ENCODE results near the gene SEMA6A. TPM values are rescaled to one million over a fixed set of nuclear protein-coding genes. Genes with fewer than 3 reads are reported as not detected.

The SEMA6A gene
- total RNA-seq, 1 experiment from 2014 or later: 53.3 TPM

- no peak overlapping the region for H3K4me3 Mint-ChIP-seq (ENCODE audit: low read depth, unreplicated experiment)
- H3K27me3 Mint-ChIP-seq (ENCODE audit: unreplicated experiment): no peaks in the 10 kb centered on the region
- BruUV-seq (replicated peaks): no TSS peak
- peaks cover 43% of the 10 kb centered on the region for H3K4me1 Mint-ChIP-seq (ENCODE audit: low read depth, unreplicated experiment)
- H3K36me3 Mint-ChIP-seq (ENCODE audit: insufficient read depth, unreplicated experiment): no peaks in the 10 kb centered on the region
- DNase-seq: no peak
- H3K27ac Mint-ChIP-seq (ENCODE audit: unreplicated experiment): no peak overlapping the region
- CTCF ChIA-PET: no interaction called here
- no peak for TF ChIP-seq CTCF (IDR thresholded peaks at IDR 0.05; ENCODE audit: unreplicated experiment)
- intact Hi-C loops (cut with micrococcal nuclease; ENCODE audit: unreplicated experiment): no loop called here
- H3K9me3 Mint-ChIP-seq (ENCODE audit: low read depth, unreplicated experiment): no peaks in the 10 kb centered on the region
Observed at GRCh38 chr5:116522356-116523136, 52.1 kb downstream of the SEMA6A start.

DNA sequence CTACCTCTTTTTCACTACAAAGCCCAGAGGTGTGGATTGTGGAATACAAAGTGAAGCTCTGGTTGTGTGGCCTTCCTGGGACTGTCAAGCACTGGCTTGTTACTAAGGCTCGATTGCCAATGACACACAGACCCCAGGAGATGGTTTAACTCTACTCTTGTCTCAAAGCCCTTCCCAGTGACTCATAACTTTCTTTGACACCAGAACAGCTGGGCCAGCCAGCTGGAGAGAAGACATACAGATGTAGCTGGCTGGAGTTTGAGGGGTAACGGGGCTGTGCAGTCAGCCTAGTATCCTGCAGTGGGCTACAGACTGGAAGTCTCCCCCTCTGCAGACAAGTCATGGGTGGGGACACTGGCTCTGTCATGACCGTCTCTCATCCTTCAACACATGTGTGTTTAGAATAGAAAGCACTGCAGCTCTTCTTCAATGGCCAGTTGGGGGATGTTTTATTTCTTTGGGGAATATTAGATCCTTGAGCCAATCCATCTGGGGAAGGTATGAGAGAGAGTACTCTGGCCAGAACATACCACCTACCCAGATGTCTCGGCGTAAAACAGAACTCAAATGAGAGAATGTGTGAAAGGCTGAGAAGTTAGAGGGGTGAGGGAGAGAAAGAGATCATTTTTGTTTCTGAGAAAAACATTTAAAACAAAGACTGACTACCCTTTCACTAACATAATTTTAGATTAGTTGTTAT is 53.3 kb downstream of the SEMA6A start:
- BruUV-seq (replicated peaks): no TSS peak
- intact Hi-C loops (cut with micrococcal nuclease; ENCODE audit: unreplicated experiment): no loop called here
- no peaks in the 10 kb centered on the region for H3K27me3 Mint-ChIP-seq (ENCODE audit: unreplicated experiment)
- H3K4me3 Mint-ChIP-seq (ENCODE audit: low read depth, unreplicated experiment): no peak overlapping the region
- H3K27ac Mint-ChIP-seq (ENCODE audit: unreplicated experiment): no peak overlapping the region
- H3K36me3 Mint-ChIP-seq (ENCODE audit: insufficient read depth, unreplicated experiment): no peaks in the 10 kb centered on the region
- no peaks in the 10 kb centered on the region for H3K9me3 Mint-ChIP-seq (ENCODE audit: low read depth, unreplicated experiment)
- no peak for DNase-seq
- peaks cover 41% of the 10 kb centered on the region for H3K4me1 Mint-ChIP-seq (ENCODE audit: low read depth, unreplicated experiment)
- TF ChIP-seq CTCF (IDR thresholded peaks at IDR 0.05; ENCODE audit: unreplicated experiment): no peak
- CTCF ChIA-PET: no interaction called here

- Mint-ChIP-seq H3K4me1 (ENCODE audit: low read depth, unreplicated experiment) (peaks cover 39% of the 10 kb centered on the region), H3K9me3 (ENCODE audit: low read depth, unreplicated experiment) (no peaks in the 10 kb centered on the region), H3K4me3 (ENCODE audit: low read depth, unreplicated experiment) (no peak overlapping the region), H3K36me3 (ENCODE audit: insufficient read depth, unreplicated experiment) (no peaks in the 10 kb centered on the region), H3K27me3 (ENCODE audit: unreplicated experiment) (no peaks in the 10 kb centered on the region), H3K27ac (ENCODE audit: unreplicated experiment) (no peak overlapping the region)
- CTCF ChIA-PET: interaction anchor here (0.6 kb wide), 1 partner anchor 511 kb away, joined by 5 read pairs; no protein-coding TSS in a partner anchor
- intact Hi-C loops (cut with micrococcal nuclease; ENCODE audit: unreplicated experiment): no loop called here
- BruUV-seq (replicated peaks): no TSS peak
- no peak for TF ChIP-seq CTCF (IDR thresholded peaks at IDR 0.05; ENCODE audit: unreplicated experiment)
- DNase-seq: no peak
Observed at GRCh38 chr5:116520771-116521170, 53.9 kb downstream of the SEMA6A start.

DNA sequence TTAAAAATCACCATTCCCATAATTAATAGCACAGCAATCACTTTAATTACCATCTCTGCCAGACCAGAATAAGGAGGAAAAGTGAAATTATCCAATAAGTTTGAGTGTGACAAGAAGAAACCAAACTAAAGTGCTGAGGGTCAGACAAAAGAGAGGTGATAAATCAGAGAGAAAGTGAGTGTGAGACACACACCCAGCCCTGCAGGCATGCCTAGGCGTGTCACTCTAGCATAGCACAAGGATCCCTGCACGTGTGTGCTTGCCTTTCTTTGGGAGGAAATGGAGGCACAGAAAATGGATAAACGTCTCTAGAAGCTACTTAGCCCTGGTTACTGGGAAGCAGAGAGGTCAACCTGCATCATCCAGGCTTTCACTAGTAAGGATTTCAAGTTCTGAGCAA is 56.2 kb downstream of the SEMA6A start:
- no TSS peak for BruUV-seq (replicated peaks)
- H3K9me3 Mint-ChIP-seq (ENCODE audit: low read depth, unreplicated experiment): no peaks in the 10 kb centered on the region
- TF ChIP-seq CTCF (IDR thresholded peaks at IDR 0.05; ENCODE audit: unreplicated experiment): no peak
- CTCF ChIA-PET: interaction anchor here (0.6 kb wide), 1 partner anchor 577 kb away, joined by 3 read pairs; no protein-coding TSS in a partner anchor
- no peak for DNase-seq
- H3K4me3 Mint-ChIP-seq (ENCODE audit: low read depth, unreplicated experiment): no peak overlapping the region
- no peaks in the 10 kb centered on the region for H3K27me3 Mint-ChIP-seq (ENCODE audit: unreplicated experiment)
- H3K36me3 Mint-ChIP-seq (ENCODE audit: insufficient read depth, unreplicated experiment): no peaks in the 10 kb centered on the region
- no peak overlapping the region for H3K27ac Mint-ChIP-seq (ENCODE audit: unreplicated experiment)
- peaks cover 38% of the 10 kb centered on the region for H3K4me1 Mint-ChIP-seq (ENCODE audit: low read depth, unreplicated experiment)
- intact Hi-C loops (cut with micrococcal nuclease; ENCODE audit: unreplicated experiment): no loop called here
